GM21390 (cell line): ENCODE results near the gene RAB31.
"Not testable (repeated sequence)": the region's sequence is repeated elsewhere in the genome, so short reads cannot be mapped to it uniquely, and the experiment has no call there.

Experiments
- ATAC-seq: cut with Tn5 transposase; IDR thresholded peaks from one replicate; pipeline ENCODE4 v1.9.1; 2021; ENCODE audit not compliant: unreplicated experiment

The RAB31 gene, protein sequence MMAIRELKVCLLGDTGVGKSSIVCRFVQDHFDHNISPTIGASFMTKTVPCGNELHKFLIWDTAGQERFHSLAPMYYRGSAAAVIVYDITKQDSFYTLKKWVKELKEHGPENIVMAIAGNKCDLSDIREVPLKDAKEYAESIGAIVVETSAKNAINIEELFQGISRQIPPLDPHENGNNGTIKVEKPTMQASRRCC

DNA sequence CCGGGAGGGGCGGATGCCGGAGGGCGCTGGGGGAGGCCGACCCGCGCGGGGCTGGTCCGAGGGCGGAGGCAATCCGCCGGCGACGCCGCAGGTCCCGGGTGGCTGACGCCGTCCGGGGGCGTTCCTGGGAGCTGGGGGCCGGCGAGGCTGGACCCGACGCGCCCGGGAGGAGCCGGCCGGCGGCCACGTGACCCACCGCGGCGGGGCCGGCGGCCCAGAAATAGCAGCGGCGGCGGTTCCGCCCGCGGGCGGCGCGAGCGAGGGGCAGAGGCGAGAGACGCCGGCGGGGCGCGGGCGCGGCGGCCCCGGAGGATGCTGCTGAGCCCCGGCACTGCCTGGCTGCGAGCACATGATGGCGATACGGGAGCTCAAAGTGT, at the start of gene RAB31:
Gene RAB31 (plus strand): TSS at position 245 of the 377 bp plus-strand sequence. CDS start 105 bp downstream, at position 350.
- peak; percentile 40 for ATAC-seq

DNA sequence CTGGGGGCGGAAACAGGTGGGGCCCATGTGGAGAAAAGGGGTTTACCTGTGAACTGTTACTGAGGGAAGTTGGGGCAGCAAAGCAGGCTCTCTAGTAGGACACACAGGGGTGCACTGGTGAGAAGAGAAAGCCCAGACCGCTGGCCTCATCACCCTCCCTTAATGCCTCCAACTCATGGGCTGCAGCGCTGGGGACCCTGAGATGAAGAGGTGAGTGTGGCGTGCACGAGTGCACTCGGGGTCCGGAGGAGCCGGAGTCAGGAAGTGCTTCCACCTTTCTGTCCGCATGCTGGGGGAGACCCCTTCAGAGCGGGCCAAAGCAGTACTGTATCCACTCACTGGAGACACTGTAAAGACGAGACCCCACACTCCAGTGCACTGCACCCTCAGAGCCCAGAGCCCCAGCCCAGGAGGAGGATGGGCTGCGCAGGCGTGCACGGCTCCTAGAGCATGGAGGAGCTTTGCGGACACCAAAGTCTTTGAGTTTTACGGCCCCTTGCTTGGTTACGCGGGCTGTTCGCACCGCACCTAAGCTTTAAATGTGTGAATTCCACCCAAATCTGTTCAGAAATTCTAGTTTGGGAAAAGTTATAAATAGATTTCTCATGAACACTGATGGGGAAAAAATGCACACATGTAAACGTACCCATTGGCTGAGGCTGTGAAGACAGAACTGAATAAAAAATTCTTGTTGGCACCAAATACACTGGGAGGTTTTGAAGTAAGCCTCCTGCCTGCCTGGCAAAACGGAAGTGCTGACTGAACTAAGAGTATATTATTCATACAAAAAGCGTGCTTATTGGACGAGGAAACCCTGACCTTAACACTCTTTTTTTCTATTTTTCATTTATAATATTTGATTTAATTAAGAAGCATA, 48.4 kb upstream of the RAB31 start:
- no peak for ATAC-seq

DNA sequence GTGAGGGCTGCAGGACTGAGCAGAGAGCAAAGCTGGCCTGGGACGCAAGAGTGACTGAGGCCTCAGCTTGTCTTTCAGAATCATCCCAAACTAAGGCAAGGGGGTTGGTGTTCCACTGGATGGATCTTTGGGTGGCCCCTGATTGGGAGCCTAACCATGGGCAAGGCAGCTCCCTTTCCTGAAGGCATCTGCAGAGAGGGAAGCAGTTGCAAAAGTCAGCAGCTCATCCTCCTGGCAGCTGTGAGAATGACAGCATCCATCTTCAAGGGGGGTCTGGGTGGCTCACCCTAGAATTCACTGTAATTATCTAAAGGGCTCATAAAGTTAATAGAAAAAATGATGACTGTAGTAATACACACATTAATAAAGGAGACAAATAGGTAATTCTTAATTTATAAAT, 46.5 kb upstream of the RAB31 start:
- ATAC-seq = no peak

DNA sequence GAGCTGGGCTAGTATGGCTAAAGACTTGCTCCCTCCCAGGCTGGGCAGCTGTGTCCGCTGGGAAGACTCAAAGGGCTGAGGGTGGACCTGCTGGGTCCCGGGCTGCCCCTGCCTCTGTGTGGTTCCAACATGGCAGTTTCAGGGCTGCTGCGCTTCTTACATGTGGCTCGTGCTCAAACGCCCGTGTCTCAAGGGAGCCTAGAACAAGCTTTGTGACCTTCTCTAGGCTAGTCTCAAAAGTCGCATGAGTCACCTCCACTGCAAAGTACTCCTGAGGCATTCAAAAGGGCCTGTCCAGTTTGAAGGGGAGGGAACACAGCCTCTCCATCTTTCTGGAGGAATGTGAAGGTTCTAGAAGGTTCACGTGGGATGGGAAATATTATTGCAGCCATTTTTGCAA, 44.7 kb upstream of the RAB31 start:
- no peak for ATAC-seq

DNA sequence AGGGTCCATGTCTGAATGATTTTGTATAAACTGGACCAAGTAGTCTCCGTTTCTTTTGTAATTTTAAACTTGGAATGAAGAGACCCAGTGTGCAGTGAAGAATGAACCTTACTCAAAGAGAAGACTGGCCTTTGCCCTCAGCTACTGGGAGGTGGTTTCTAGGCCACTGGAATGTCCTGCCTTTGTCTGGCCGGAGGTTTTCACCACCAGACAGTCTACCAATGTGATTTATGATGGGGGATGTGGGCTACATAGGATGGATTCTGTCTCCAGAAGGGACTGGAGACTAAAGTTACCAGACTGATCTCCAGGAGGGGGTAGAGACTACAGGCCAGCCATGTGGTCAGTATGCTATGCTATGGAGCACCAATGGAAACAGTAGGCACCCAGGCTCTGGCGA, 42.8 kb upstream of the RAB31 start:
- ATAC-seq = no peak

DNA sequence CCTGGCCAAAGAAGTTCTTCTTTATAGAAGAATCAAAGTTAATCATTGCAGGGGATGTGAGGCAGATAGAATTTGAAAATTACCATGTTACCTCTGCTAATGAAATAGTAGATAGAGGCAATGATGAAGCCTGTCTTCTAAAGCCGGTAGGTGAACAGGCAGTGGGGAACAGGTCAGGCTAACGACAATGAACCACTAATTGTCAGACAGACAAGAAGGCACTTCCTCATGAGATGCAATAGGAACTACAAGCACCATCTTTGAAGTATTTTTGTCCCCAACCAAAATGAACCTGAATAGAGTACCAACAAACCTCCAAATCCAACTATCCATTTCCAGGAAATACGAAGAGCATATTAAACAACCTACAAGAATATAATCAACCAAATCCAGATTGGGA, 41.6 kb upstream of the RAB31 start:
- no peak for ATAC-seq

DNA sequence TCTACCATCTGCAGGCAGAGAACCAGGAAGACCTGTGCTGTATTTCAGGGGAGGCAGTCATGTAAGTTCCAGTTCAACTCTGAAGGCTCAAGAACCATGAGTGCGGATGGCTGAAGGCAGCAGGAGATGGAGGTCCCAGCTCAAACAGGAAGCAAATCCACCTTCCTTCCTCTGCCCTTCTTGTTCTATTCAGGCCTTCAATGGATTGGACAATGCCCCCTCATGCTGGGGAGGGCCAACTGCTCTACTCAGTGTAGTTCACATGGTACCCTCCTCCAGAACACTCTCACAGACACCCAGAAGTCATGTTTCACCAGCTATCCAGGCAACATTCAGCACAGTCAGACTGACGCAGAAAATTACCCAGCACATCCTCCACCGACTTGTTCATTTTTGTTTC, 39.1 kb upstream of the RAB31 start:
- ATAC-seq = no peak

DNA sequence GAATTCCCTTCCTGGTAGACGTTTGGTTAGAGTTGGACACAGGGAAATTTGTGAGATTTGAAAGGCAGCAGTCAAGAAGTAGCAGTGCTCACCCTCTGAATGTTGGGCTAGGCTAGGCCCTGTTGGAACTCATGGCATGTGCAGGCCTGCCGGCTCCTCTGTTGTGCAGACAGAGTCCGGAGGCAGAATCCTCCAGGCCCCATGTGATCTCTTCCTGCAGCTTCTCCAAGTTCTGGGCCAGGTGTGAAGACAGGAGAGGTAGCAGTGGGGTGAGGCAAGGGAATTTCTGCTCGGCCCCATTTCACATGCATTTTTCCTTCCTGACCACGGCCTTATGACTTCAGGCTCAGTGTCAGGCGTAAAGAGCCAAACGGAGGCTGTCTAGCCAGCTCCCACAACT, 36.9 kb upstream of the RAB31 start:
- ATAC-seq = no peak

DNA sequence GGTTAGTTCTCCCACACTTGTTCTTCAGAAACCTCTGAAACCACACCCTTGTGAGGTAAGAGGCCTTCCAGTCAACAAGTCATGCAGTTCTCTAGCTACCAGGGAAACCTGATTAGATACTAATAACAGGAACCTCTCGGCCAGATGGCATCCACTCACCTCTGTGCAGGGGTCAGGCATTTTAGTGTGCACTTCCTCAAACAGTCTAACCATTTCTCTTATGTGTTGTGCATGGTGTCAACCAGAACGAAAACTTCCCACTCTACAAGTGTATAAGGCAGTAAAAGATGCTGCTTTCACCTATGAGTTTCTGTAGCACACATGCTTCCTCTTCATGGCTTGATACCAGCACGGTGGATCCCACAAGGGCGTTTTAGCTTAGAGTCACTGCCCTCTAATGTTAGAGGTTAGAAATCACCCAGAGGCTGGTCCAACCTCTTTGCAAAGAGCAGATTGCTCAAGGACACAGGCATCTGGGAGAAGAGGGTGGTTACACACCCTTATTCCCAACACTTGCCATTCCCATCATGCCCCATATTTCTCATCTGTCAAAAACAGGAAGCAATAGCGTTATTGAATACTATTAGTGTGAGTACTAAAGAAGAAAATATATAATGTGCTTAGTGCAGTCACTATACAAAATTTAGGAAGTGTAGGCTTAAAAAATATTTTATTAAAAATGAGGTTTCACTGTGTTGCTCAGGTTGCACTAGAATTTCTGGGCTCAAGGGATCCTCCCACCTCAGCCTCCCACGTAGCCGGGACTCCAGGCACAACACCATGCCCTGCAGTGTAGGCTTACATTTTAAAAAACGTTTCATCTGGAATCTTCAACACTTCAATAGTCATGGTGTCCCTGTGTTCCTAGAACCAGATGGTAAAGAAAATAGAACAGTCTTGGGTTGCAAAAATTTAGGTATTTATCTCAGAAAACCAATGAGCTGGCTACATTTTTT, 34.5 kb upstream of the RAB31 start:
- ATAC-seq = peak; percentile 97

DNA sequence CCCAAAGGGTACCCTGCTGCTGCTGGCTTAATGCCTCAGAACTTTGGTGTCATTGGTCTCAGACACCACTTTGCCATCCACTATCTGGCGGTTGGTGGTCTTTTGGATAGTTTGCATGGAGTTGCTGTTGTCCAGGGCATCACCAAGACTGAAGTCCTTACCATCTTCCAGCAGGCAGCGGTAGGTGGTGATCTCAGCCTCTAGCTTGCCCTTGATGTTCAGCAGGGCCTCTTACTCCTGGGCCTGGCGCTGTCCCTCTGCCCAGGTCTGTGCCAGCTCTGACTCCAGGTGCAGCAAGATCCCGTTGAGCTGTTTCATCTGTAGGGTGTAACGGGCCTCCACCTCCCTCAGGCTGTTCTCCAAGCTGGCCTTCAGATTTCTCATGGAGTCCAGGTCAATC, 29.9 kb upstream of the RAB31 start:
- ATAC-seq = not testable (repeated sequence)

DNA sequence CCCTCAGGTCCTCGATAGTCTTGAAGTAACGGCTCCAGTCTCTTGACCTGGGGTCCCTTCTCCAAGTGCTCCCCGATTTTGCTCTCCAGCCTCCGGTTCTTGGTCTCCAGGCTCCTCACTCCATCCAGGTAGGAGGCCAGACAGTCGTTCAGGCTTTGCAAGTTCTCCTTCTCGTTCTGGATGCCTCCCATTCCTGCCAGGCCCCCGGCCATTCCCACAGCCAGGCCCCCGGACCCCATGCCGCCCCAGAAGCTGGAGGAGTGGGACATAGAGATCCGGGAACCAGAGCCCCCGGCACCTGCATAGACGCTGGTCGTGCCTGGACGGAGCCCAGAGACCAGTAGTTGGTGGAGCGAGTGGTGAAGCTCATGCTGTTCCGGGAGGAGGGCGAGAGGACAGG, 29.0 kb upstream of the RAB31 start:
- ATAC-seq = no peak

DNA sequence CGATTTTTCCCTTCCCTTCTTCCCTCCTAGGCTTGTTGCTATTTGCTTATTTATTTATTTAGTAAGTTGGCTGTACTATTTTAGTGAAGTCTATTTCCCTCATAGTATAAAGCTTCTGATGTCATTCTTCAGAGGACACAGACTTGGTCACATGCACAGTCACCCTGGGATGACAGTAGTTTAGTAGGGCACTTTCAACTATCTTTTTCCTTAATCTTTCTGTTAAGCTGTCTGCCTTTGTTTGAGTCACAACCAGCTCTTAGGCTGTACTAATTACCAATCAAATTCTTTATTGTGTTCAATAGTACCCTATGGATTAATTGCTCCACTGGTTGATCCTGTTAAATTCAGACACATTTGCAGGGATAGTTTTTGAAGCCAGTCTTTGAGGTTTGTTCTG, 26.9 kb upstream of the RAB31 start:
- no peak for ATAC-seq

DNA sequence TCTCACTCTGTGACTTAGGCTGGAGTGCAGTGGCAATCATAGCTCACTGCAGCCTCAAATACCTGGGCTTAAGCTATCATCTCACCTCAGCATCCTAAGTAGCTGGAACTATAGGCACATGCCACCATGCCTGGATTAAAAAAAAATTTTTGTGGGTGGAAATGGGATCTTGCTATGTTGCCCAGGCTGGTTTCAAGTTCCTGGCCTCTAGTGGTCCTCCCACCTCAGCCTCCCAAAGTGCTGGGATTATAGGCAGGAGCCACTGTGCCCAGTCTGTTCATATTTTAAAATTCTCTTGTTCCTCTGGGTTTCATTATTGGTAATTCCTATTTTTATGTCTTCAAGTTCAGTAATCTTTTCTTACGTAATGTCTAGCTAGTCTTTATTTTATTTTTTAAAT, 25.5 kb upstream of the RAB31 start:
- ATAC-seq = no peak

DNA sequence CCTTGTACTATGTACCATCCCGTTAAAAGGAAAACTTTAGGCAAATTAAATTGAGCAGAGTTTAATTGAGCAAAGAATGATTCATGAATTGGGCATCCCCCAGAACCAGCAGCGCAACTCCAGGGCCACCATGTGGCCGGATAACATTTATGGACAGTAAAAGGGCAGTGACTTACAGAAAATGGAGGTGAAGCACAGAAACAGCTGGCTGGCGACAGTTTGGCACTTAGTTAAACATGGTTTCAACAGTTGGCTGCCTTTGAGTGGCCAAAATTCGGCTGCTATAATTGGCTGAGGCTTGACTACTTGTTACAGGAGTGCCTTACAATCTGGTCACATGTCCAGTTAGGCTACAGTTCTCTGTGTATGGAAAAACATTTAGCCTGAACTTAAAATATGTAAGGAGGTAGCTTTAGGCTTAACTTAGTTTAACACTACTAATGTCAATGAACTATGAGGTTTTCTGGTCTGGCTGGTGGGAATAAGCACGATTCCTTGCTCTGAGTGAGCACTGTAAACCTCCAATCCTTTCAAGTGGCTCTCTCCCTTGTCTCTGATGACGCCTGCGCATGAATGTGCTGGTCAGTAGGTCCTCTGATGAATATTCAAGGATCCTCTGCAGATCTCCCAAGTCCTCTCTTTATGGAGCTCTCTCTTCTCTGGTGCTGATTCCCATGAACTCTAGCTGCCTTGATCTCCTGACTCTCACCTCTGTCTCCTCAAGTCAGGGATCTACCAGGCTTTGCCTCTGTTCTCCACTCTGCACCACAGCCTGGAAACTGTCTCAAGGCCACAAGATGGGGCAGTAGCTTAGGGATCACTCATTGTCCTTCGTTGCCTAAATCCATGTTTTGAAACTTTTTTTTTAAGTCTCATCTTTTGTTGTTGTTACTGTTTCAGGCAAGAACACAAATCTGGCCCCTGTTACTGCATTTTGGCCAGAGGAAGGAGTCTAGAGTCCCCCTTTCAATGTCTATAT, 24.4 kb upstream of the RAB31 start:
- no peak for ATAC-seq

DNA sequence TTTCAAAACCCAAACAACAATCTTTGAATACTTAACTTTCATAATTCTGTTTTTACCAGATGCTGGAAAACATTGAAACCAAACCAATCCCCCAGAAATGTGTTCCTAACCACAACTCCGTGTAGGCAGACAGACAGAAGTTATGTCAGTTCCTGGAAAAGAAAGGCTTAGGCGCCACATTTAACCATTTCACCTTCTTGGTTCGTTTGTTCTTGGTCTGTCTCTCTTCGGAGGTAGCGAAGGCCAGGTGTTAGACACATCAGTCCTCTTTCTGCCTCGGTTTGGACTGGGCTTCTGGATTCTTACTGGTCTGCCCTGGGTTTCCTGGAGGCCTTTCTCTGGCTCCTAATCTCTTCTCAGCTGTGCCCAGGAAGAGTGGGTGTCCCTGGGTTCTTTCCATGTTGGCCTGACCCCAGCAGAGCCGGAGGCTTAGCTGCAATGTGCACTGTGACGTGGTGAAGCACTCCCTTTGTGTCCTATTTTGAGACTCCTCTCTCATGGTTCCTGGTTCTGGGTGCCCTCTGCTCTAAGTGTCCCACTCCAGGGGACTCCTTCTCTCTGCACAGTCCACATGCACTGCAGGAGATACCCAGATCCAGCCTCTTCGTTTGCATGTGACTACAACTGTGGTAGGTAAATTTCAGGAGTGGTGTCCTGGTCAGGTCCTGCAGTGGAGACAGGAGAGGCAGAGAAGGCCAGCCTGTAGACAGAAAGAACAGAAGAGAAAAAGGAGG, 23.1 kb upstream of the RAB31 start:
- no peak for ATAC-seq

DNA sequence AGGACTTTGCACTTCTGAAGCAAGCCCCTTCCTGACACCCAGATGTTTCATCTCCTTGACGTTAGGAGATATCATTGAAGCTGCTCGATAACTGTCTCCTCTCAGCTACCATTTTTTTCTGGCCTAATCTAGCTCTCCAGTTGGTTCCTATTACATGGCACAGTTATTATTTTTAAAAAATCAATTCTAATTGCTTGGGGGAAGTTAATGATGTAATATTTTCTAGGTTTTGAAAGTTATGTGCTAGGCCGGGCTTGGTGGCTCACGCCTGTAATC, 22.5 kb upstream of the RAB31 start:
- ATAC-seq = no peak

DNA sequence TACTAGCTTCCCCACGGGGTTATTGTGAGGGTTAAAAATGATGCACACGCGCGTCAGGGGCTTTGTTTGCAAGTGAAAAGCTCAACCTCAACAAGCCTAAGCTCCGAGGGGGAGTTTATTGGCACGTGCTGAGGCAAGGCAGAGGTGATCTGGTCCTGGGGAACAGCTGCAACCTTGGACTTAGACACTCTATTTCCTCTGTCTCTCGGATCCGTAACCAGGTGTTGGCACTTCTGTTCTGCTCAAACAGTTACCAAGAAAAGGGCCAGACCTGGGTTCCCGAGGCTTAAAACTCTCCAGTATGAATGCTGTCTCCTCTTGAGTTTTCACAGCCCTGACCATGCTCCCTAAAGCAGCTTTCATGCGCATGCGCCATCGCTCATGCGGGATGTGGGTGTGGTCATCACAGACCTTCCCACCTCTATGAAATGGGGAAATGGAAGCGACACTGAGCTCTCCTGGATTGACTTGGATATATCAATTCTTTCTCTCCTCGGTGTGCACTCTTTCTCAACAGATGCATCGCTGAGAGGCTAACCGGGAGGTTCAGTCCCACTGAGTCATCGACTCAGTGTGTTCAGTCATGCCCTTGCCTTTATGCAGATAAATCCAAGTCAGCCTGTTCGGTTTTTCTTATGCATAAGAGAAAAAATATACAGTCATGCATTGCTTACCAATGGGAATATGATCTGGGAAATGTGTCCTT, 19.9 kb upstream of the RAB31 start:
- no peak for ATAC-seq

DNA sequence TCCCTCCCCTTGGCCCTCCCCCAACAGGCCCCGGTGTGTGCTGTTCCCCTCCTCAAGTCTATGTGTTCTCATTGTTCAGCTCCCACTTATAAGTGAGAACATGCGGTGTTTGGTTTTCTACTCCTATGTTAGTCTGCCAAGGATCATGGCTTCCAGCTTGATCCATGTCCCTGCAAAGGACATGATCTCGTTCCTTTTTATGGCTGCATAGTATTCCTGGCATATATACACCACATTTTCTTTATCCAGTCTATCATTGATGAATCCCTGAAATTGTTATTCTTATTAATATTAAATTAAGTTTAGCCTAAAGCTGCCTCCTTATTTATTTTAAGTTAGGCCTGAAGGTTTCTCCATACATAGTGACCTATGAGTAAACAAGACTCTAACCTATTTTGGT, 18.8 kb upstream of the RAB31 start:
- no peak for ATAC-seq

DNA sequence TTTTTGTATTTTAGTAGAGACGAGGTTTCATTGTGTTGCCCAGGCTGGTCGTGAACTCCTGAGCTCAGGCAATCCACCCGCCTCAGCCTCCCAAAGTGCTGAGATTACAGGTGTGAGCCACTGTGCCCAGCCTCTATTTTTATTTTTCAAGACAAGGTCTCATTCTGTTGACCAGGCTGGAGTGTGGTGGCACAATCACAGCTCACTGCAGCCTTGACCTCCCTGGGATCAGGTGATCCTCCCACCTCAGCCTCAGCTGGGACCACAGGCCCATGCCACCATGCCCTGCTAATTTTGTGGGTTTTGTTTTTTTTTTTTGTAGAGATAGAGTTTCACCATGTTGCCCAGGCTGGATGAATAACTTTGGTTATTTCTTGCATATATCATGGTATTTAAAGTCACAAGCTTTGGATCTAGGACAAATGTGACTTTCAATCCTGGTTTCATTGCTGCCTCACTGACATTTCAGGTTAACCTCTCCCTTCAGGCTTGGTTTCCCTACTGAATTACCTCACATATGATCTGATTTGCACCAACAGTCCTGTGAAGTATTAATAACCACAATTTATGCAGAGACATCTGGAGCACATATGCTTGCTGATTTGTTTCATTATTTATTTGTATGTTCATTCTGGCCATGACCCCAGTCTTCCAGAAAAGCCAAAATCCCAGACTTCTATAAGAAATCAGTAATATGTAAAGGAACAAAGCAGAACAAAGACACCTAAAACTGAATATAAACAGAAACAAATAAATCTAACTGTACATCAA, 17.5 kb upstream of the RAB31 start:
- ATAC-seq = no peak
